GM19467 (cell line): ENCODE results near the gene DNAJC18.
"Not testable (repeated sequence)": the region's sequence is repeated elsewhere in the genome, so short reads cannot be mapped to it uniquely, and the experiment has no call there.

Experiments
- ATAC-seq: cut with Tn5 transposase; IDR thresholded peaks from one replicate; pipeline ENCODE4 v1.9.1; 2021; ENCODE audit warnings: mild to moderate bottlenecking, moderate library complexity; ENCODE audit not compliant: unreplicated experiment

The DNAJC18 gene

DNA sequence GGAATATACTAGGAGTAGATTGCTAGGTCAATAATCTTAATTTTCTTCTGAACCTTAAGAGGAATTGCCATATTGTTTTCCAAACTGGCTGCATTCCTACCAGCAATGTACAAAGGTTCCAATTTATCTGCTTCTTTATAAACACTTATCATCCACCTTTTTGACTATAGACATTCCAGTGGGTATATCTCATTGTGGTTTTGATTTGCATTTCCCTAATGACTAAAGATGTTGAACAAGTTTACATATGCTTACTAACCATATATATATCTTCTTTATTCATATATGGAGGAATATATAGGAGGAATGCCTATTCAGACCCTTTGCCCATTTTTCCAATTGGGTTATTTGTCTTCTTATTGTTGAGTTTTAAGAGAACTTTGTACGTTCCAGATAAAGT lies 7.6 kb downstream of the DNAJC18 start:
- no peak for ATAC-seq

DNA sequence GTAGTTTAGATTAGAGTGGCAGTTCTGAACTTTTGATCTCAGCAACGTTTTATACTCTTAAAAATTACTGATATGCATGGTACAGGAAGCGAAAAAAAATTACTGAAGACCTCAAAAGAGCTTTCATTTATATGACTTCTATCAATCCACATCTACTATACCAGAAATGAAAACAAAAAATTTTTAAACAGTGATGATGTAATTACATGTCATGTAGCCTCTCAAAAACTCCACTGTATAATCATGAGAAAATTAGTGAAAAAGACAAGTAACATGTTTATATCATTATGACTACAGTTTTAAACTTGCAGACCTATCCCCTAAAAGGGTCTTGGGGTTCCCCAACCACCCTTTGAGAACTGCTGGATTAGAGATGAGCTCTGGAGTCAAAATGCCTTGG lies 9.3 kb downstream of the DNAJC18 start:
- no peak for ATAC-seq

DNA sequence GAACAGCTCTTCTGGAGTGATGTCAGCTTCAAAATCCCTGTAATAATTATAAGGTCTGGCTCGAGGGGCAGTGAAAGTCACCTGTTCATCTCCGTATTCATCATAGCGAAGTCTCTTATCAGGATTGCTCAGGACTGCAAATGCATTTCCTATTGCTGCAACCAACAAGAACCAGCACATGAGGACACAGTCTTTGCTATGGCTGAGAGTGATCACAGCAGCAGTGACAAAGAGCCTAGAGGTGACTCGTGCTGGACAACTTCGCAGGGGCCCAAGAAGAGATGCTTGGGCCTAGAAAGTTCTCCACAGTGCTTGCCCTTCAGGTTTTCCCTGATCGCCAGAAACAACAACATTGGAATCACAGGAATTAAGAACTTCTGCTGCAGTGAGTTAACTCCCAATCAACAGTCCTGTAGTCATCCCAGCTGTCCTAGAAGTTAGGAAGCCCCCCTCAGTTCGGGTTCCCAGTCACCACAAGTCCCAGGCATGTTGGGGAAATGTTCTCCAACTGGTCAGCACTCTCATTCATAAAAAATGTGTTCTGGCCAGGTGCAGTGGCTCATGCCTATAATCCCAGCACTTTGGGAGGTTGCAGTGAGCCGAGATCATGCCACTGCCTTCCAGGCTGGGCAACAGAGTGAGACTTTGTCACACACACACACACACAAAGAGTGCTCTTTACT lies 13.0 kb downstream of the DNAJC18 start:
- no peak for ATAC-seq

DNA sequence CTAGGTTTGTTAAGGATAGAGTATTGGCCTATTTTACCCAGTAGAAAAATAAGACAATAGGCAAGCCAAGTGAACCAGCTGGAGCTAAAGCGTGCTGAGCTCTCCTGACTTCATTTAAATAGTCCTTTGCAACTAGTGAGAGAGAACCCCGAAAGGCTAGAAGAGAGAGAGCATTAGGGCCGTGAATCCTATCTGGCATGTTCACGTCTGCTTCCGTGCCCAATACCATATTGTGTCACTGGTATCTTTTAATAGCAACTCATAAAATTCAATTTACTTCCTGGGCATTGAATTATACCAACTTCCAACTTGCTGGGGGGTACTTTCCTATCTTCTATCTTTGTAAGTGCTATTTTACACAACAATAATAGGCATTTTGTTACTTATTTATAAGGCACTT lies 13.8 kb downstream of the DNAJC18 start:
- ATAC-seq: no peak

DNA sequence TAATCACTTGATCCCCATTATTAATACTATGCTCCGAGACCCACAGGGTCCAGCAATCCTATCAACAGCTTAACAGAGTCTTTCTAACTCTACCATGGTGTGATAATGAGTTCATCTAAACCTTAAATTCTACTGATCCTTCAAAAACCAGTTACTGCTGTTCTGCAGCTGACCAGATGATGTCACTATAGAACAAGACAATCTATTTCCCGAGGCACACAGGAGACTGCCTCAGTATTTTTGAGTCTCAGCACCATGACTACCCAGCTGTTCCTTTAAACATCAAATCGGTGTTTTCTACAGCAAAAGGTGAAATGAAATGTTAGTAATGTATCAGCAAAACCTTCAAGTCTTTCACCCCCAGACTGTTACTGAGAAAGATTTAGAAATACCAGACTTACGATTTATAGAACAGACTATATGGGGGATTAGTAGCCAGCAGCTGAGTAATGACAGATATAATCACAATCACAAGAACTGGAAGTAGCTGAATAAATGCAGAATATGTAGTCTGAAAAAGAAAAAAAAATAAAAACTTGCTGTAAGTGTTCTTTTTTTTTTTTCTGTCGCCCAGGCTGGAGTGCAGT lies 16.9 kb downstream of the DNAJC18 start:
- ATAC-seq: no peak

DNA sequence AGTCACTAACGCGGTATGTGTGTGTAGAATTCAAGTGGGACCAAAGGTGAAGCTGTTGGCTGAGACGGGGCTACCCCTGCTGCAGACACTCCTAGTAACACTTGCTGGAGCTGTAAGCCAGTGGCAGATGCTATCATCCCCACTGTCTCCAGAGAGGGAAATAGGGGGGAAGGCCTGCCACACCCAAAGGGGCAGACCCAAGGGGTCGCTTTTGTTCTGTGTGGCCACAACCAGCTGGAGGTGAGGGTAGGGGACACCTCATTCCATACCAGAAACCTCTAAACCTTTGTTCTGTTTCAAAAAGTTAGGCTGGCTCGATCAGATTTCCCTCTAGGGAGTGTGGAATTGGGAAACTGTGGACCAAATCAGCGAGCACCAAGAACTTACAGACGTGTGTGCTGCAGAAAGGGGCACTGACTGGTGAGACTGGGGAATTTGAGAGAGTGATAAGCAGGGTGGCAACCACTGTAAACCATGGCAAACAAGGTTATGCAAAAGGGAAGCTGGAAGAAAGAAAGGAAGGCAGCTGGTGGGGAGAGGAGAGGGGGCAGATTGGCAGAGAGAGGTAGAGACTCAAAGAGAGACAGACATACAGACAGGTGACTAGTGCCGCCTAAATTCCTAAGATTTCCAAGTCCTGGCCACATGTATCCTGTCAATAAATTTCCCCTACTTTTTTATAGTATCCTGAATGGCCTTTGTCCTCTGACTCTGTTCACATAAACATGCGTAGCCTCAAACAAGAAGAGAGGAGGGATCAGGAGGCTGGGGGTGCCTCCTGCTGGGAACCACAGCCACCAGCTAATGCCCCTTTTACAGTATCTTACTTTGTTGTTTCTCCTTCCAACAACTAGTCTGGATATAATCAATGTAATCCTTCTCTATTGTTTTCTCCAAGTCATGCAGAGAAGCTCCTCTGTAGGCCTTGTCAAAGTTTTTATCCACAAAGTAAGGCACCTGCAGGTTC lies 19.8 kb downstream of the DNAJC18 start:
- ATAC-seq: no peak

DNA sequence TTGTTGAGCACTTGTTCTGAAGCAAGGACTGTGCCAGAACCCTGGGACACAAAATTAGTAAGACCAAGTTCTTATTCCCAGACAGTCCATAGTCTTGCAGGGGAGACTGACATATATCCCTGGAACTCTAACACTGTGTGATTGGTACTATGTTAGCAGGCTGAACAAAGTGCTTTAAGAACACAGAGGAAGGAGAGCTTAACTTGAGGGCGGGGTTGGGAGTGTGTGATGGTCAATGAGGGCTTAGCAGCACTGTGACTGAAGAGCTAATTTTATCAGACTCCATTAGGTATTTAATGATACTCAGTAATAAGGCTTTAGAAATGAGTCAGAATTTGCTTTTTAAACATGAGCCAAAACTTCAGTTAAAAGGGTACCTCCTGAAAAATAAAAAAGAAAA lies 20.5 kb downstream of the DNAJC18 start:
- no peak for ATAC-seq

DNA sequence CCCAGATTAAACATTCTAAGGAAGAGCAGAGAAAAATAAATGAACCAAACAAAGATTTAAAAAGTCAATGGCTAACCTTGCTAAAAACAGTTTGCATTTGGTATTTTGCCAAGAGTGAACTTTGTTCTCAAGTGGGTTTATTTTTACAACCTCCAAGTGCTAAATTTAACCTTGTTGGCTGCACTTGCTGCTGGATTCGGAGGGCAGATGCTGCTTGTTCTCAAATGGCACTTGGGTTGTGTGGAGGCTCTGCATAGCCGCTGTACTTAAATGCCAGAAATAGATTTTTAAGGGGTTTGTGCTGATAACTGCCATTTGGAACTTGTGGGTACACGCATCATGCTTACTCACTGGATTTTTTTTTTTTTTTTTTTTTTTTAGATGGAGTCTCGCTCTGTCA lies 22.1 kb downstream of the DNAJC18 start:
- no peak for ATAC-seq

DNA sequence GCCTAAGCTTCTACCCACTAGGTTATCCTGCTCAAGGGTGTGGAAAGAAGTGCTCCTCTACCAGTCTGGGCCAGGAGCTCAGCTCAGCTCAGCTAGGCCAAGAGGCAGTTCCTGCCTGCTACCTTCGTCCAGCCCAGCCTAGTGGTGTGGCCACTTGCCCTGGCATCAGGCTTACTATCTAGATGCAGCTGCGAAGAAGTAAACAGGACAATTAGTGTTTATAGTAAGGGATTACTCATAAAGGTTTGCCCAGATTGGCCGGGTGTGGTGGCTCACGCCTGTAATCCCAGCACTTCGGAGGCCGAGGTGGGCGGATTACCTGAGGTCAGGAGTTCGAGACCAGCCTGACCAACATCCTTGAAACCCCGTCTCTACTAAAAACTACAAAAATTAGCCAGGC lies 22.7 kb downstream of the DNAJC18 start:
- no peak for ATAC-seq

DNA sequence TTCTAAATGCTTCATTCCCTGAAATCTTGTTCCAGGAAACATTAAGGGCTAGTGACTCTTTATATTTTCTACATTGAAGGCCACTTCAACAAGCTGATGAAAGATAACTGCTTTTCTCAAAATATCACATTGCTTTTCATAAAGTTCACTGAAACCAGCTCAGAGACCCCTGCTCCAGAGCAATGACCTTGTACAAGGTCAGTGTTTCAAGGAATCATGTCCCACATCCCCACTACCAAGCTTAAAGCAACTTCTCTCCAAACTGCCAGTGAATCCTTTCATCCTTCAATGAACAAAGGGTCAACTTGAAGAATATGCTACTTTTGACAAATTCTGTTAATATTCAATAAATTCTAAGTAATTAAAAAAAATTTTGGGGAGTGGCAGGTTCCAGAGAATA lies 23.5 kb downstream of the DNAJC18 start:
- ATAC-seq: no peak

DNA sequence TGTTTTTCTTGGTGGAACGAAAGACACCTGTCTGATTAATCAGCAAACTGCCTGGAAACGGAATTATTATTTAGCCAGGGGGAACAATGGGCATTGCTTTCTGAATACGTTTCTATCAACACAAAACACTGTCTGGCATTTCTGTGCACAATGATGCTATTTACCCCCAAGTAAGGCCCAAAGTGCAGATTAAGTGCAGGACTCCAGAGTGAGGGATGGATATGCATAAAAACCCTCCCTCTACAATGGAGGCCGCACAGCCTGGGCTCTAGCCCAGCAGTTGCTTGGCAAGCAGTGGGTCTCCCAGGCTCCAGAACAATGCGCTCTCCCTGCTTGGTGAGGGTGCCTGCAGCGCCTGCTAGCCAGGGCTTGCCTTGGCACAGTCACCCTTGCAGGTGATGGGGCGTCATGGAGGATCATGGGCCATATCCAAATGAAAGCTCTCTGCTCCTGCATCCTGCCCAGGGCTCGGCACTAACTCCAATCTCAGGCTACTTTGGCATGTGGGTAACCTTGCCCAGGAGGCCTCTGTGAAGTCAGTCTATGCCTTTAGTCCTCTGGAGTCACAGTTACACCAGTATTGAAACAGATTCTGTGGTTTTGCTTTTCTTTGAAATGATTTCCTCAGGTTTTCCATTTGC lies 24.0 kb downstream of the DNAJC18 start:
- ATAC-seq: no peak

DNA sequence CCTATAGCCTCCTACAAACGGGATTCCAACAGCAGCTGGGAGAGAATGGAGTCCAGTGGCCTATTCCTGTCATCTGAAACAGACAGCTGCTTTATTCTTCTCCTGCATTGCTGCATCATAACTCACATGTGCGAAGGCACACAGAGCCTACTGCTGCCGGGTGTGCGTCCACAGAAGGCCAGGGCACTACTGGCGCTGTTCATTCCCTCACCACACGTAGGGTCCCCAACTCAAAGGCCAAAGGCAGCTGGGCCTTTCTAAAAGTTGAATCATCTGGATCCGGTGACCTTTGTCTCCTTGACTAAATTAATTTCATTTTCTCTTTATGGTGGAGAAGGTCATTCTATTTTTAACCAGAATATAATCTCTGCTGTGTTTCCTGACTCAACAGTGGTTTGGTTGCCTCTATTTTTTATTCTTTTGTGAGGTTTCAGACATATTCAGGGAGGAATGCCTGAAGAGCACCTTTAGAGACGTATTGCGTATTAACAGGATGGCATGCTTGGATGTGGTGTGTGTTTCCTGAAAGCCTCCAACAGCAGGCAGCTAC lies 24.7 kb downstream of the DNAJC18 start:
- ATAC-seq: no peak

DNA sequence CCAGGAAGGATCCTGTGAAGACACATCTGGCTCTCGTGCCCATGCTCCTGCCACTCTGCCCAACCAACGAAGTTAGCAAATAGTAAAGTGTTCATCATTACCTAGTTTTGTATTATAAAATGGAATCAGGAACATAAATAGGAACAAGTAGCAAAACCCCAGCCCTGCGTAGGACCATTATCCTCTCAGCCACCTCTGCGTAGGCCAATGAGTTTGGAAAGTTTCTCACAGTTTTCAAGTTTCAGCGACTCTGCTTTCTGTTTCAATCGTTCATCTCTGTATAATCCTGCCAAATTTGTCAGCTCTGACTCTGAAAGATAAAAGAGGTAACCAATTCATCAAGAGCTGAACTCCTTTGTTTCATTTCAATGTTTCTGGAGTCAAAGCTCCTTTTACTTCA lies 25.4 kb downstream of the DNAJC18 start:
- ATAC-seq: no peak

DNA sequence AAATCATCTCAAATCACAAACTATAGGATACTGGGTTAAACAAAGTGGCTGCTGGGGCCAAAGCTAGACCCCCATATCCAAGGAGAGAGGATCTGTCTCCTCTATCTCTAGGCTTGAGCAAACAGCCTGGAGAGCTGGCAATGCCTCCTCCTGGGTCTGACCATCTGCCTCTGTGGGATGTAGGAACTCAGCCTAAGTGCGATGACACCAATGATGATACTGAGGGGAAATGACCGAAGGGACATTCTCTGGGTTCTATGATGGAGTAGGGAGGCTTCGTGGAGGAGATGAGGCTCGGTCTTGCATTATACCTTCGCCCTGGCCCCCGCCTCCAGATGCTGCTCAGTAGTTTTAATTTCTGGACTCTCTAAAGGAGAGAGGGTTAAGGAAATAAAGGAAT lies 26.2 kb downstream of the DNAJC18 start:
- no peak for ATAC-seq

DNA sequence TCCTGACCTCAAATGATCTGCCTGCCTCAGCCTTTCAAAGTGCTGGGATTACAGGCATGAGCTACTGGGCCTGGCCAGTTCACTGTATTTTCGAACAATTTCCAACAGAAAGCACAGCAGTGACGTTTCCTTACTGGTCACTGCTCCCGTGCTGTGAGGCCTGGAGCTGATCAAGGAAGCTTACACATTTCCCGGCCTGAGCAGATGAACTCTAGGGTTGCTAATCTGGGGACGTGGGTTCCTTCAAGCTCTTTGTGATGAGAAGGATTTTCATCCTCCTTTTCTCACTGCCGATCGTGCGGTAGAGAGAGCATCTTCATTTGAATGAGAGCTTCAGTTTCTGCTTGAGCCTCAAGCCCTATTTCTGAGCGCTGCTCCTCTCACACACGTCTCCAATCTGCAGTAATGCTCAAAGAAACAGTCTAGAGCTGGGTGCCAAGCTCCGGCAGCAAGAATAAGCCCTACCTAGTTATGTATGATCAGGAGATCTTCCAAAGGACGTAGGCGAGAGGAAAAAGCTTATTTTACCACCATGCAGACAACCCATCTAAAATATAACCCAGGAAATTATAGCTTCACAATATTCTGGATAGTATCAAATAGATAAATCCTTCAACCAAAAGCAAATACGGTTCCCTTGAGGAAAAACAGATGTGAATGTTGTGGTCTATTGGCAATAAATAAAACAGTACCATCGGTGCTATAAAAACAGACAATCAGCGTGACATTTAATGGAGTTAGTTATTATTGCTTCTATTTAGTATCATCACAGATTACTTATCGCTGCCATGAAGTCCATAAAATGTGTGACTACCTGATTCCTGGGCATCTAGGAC lies 28.1 kb downstream of the DNAJC18 start:
- ATAC-seq: no peak

DNA sequence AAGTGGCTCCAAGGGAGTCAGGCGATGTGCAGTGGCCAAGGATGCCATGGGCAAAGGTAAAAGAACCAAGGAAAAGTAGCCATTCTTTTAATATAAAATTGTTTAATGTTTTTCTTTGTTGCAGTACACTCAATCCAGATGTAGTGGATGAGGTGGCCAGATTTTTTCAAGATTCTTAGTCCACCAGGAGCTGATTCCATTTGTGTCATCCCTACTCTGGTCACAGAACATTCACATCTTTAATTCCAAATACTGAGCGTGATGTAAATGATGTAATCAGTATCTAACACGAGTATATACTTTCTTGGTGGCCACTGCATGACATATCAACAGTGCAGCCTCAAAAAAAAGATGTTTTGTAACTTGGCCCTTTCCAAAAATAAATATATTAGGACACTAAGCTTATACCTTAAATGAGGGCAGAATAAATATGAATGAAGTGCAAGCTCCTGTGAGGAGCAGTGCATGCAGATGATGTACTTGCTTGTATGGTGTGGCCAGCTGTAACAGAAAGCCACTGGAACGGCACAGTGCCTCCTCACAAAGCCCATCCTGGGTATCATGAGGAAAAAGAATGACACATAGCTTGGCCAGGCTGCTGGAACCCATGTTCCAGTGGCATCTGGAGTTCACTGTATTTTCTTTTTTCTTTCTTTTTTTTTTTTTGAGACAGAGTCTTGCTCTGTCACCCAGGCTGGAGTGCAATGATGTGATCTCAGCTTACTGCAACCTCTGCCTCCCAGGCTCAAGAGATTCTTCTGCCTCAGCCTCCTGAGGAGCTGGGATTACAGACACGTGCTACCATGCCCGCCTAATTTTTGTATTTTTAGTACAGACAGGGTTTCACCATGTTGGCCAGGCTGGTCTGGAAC lies 29.0 kb downstream of the DNAJC18 start:
- no peak for ATAC-seq

DNA sequence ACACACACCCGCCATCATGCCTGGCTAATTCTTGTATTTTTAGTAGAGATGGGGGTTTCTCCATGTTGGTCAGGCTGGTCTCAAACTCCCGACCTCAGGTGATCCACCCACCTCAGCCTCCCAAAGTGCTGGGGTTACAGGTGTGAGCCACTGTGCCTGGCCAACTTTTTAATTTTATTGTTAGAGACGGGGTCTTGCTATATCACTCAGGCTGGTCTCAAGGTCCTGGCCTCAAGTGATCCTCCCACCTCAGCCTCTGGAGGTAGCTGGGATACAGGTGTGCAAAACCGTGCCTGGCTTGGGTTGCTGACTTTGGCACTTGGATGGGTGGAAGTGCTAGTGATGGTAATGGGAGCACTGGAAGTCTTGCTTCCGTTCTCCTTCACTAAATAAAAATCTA lies 30.2 kb downstream of the DNAJC18 start:
- ATAC-seq: not testable (repeated sequence)

DNA sequence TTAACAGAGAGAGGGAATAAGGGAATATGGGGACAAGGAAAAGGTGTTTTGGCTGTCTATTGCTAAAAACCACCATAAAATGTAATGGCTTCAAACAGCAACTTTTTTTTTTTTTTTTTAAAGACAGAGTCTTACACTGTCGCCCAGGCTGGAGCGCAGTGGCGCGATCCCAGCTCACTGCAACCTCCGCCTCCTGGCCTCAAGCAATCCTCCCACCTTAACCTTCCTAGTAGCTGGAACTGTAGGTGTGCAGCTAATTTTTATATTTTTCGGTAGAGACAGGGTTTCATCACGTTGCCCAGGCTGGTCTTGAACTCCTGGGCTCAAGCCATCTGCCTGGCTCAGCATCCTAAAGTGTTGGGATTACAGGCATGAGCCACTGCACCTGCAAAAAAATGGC lies 31.1 kb downstream of the DNAJC18 start:
- ATAC-seq: no peak

DNA sequence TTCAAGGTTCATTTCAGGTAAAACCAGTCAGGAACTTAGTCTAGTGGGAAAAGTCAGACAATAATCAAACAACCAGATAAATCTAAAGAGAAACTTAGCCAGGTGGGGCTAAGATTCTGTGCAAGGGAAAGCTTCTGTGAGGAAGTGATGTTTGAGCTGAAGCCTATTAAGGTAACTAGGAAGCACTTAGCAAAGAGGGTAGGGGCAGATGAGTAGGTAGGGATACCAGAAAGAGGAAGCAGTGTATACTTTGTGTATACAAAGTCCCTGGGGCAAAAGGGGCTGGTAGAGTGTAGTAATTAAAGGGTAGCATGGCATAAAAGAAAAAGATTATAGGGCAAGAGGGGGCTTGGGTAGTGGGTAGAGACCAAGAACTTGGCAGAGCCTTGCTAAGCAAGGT lies 31.8 kb downstream of the DNAJC18 start:
- ATAC-seq: no peak
